ENCODE data around the gene BTRC. TPM values are rescaled to one million over a fixed set of nuclear protein-coding genes. Genes with fewer than 3 reads are reported as not detected.

BTRC gene
- total and polyA plus RNA-seq, 7 donors, result 2.4 to 32.6 (median 9.4) TPM

DNA sequence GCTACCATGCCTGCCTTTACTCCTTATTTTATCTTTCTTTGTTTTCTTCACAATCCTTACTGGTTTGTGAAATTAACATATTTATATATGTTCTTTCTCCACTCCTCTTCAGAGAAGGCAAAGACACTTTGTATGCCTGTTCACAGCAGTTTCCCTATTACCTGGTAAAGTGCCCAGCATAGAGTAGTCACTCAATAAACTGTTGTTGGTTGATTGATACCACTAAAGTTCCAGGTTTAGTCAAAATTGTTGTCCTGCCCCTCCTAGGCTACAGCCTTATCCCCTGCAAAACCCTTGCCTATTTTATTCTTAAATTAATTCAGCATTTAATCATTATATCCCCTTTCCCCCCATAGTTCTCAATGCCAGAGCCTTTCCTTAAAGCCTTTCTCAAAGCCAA lies 158.0 kb downstream of the BTRC start:
- intact Hi-C loops (cut with DNase I), result no loop called here

DNA sequence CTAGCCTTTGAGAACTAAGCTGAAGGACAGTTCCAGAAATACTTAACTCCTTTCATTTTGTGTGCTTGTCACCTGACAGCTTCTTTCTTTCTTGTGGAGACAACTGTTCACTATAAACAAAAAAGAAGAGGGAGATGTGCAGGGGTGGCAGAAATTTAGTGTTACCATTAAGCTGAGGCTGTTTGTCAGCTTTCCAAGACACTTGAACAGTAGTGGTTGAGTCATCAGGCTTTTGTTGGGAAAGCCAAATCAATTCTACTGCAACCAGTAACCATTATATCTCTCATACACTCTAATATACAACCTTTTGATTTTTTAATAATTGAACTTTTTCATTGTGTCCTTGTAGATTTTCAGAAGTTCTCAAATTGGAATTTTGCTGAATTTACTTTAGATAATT lies 158.8 kb downstream of the BTRC start:
- intact Hi-C loops (cut with DNase I), result no loop called here

More for the DNA sequence above, 158.0 kb downstream of the BTRC start:
- no peak for DNase-seq
- H3K4me3 ChIP-seq, result no peak overlapping the region
- no peaks in the 10 kb centered on the region for H3K27me3 ChIP-seq
- no peak for TF ChIP-seq POLR2A (IDR thresholded peaks at IDR 0.05)
- no peak for TF ChIP-seq EP300 (IDR thresholded peaks at IDR 0.05)
- no peaks in the 10 kb centered on the region for H3K36me3 ChIP-seq
- H3K27ac ChIP-seq, result no peak overlapping the region
- H3K4me1 ChIP-seq, result peaks cover 0 to 17% (median 9%) of the 10 kb centered on the region in 4 donors
- H3K9me3 ChIP-seq, result no peaks in the 10 kb centered on the region

DNA sequence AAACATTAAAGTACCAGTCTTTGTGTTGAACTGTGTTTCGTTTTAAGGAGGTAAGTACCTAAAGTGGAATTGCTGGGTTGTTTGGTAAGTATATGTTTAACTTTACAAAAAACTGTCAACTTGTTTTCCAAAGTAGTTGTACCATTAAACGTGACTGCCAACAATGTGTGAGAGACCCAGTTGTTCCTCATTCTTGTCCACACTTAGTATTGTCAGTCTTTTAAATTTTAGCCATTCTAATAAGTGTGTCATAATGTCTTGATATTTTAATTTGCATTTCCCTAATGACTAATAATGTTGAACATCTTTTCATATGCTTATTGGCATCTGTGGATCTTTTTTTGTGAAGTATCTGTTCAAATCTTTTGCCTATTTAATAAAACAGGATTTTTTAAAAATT lies 159.8 kb downstream of the BTRC start:
- 93 to 96% methylated on average over 2 of the region's 2 CpGs for WGBS, 2 donors
- intact Hi-C loops (cut with DNase I), result no loop called here
- TF ChIP-seq POLR2AphosphoS5 (IDR thresholded peaks at IDR 0.05), result no peak
- TF ChIP-seq, protein P1, sequence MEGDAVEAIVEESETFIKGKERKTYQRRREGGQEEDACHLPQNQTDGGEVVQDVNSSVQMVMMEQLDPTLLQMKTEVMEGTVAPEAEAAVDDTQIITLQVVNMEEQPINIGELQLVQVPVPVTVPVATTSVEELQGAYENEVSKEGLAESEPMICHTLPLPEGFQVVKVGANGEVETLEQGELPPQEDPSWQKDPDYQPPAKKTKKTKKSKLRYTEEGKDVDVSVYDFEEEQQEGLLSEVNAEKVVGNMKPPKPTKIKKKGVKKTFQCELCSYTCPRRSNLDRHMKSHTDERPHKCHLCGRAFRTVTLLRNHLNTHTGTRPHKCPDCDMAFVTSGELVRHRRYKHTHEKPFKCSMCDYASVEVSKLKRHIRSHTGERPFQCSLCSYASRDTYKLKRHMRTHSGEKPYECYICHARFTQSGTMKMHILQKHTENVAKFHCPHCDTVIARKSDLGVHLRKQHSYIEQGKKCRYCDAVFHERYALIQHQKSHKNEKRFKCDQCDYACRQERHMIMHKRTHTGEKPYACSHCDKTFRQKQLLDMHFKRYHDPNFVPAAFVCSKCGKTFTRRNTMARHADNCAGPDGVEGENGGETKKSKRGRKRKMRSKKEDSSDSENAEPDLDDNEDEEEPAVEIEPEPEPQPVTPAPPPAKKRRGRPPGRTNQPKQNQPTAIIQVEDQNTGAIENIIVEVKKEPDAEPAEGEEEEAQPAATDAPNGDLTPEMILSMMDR (IDR thresholded peaks at IDR 0.05), result no peak
- no peak for TF ChIP-seq POLR2A (IDR thresholded peaks at IDR 0.05)
- TF ChIP-seq EP300 (IDR thresholded peaks at IDR 0.05), result no peak

More for the DNA sequence above, 158.8 kb downstream of the BTRC start:
- TF ChIP-seq EP300 (IDR thresholded peaks at IDR 0.05), result no peak
- TF ChIP-seq, protein P1 (IDR thresholded peaks at IDR 0.05), result no peak
- TF ChIP-seq POLR2A (IDR thresholded peaks at IDR 0.05), result no peak
- no peak for TF ChIP-seq POLR2AphosphoS5 (IDR thresholded peaks at IDR 0.05)
- no peaks in the 10 kb centered on the region for H3K9me3 ChIP-seq
- H3K4me3 ChIP-seq, result no peak overlapping the region
- peaks cover 0 to 9% (median 6%) of the 10 kb centered on the region in 4 donors for H3K4me1 ChIP-seq
- no peaks in the 10 kb centered on the region for H3K27me3 ChIP-seq
- no peak for DNase-seq
- no peaks in the 10 kb centered on the region for H3K36me3 ChIP-seq
- no peak overlapping the region for H3K27ac ChIP-seq

GRCh38 chr10:101525848-101526247 lies 171.9 kb downstream of the BTRC start:
- Histone ChIP-seq H3K36me3 (peaks cover 0 to 7% (median 3%) of the 10 kb centered on the region in 4 donors), H3K4me1 (no peaks in the 10 kb centered on the region), H3K4me3 (no peak overlapping the region), H3K27me3 (no peaks in the 10 kb centered on the region), H3K27ac (no peak overlapping the region), H3K9me3 (no peaks in the 10 kb centered on the region)
- no peak for DNase-seq
- intact Hi-C loops (cut with DNase I), result no loop called here
- TF ChIP-seq, protein P1 (IDR thresholded peaks at IDR 0.05), result no peak
- no peak for TF ChIP-seq EP300 (IDR thresholded peaks at IDR 0.05)
- no peak for TF ChIP-seq POLR2A (IDR thresholded peaks at IDR 0.05)
- TF ChIP-seq POLR2AphosphoS5 (IDR thresholded peaks at IDR 0.05), result no peak
- 91 to 96% methylated on average over 6 of the region's 6 CpGs for WGBS, 2 donors

More for the DNA sequence above, 159.8 kb downstream of the BTRC start:
- no peaks in the 10 kb centered on the region for H3K36me3 ChIP-seq
- peaks cover 0 to 9% (median 6%) of the 10 kb centered on the region in 4 donors for H3K4me1 ChIP-seq
- no peaks in the 10 kb centered on the region for H3K27me3 ChIP-seq
- no peaks in the 10 kb centered on the region for H3K9me3 ChIP-seq
- no peak for DNase-seq
- H3K27ac ChIP-seq, result no peak overlapping the region
- no peak overlapping the region for H3K4me3 ChIP-seq

DNA sequence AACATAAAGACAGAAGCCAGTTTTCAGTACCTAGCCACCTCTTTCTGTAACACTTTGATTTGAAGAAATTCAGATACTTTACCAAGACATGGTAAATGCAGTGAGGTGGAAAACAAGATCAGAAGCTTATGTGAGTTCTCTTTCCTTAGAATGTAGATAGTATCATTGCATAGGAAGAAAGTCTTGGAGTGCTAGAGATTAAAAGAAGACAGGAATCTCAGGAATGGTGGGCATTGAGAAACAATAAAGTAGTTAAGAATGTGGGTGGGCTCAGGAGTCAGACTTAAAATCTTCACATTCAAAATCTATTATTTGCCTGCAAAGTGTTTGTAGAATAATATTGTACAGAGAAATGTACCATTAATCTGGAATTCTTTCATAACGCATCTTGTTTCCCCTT lies 175.2 kb downstream of the BTRC start:
- intact Hi-C loops (cut with DNase I), result no loop called here
- Histone ChIP-seq H3K4me3 (no peak overlapping the region), H3K4me1 (no peaks in the 10 kb centered on the region), H3K36me3 (peaks cover 0 to 30% (median 4%) of the 10 kb centered on the region in 4 donors), H3K27ac (no peak overlapping the region), H3K9me3 (no peaks in the 10 kb centered on the region), H3K27me3 (no peaks in the 10 kb centered on the region)
- no peak for DNase-seq
- WGBS, 2 donors, result 69 to 88% methylated on average over 1 of the region's 1 CpG
- TF ChIP-seq POLR2A (IDR thresholded peaks at IDR 0.05), result no peak
- TF ChIP-seq POLR2AphosphoS5 (IDR thresholded peaks at IDR 0.05), result no peak
- TF ChIP-seq, protein P1 (IDR thresholded peaks at IDR 0.05), result no peak
- no peak for TF ChIP-seq EP300 (IDR thresholded peaks at IDR 0.05)

All from sigmoid colon (tissue), 7 donors.